ENCODE data around the gene PIK3R3. TPM values are rescaled to one million over a fixed set of nuclear protein-coding genes. Genes with fewer than 3 reads are reported as not detected.

Gene PIK3R3
- total RNA-seq, 2 donors from 2014 or later: 18.4 to 19.0 TPM

GRCh38 chr1:46053734-46054133 is 78.7 kb downstream of the PIK3R3 start:
- Mint-ChIP-seq H3K27ac (no peak overlapping the region), H3K4me3 (no peak overlapping the region), H3K27me3 (ENCODE audit: insufficient read depth) (no peaks in the 10 kb centered on the region), H3K36me3 (ENCODE audit: low read depth) (peaks cover 41% of the 10 kb centered on the region), H3K4me1 (peaks cover 4% of the 10 kb centered on the region), H3K9me3 (peaks cover 9% of the 10 kb centered on the region)
- WGBS, 2 experiments (ENCODE audit: insufficient coverage in 1 of 2, insufficient read length in 1 of 2): 44 to 94% methylated on average over 1 to 2 of the region's 2 CpGs
- Histone ChIP-seq H3K27ac (ENCODE audit: low read depth, low read length) (no peak overlapping the region), H3K9me3 (ENCODE audit: control insufficient read depth, low read length) (peaks cover 9% of the 10 kb centered on the region), H3K4me3 (ENCODE audit: low read length) (no peak overlapping the region), H3K4me1 (ENCODE audit: control insufficient read depth, insufficient read depth, low read length) (no peaks in the 10 kb centered on the region), H3K9ac (ENCODE audit: extremely low read depth, low read length, poor library complexity, severe bottlenecking) (no peak overlapping the region), H3K27me3 (ENCODE audit: control insufficient read depth, insufficient read depth, low read length, poor library complexity, severe bottlenecking) (no peaks in the 10 kb centered on the region), H3K36me3 (ENCODE audit: control insufficient read depth, insufficient read depth, low read length) (peaks cover 21% of the 10 kb centered on the region)
- no peak for DNase-seq
- TF ChIP-seq CTCF (conservative IDR thresholded peaks at IDR 0.05): no peak

GRCh38 chr1:46044116-46044515 is 88.3 kb downstream of the PIK3R3 start:
- peaks cover 6% of the 10 kb centered on the region for H3K4me1 Mint-ChIP-seq

DNA sequence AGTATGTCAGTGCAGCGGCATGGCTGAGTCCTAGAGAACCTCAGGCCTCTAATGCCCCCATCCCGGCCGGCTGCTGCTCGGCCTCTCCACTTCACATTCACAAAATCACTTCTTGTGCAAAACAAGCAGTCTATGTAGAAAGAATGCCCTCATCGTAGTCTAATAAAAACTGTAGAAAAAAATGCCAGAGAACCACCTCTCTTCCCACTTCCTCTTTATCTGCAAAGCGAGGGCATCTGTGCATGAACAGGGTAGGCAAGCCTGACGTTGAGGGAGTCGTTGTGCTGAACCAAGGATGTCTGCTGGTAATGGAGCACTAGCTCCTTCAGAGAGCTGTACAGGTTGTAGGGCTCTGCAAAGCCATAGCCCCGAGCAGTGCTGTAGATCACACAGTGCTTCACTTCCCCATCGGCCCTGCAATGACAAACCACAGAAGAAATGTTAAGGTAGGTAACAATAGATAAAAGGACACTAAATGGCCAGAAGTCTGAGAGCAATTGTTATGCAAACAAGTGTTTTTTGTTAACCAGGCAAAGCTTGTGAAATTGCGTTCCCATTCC is 88.9 kb downstream of the PIK3R3 start:
- no peak overlapping the region for H3K4me3 Mint-ChIP-seq
- no peak overlapping the region for H3K27ac Mint-ChIP-seq

More at GRCh38 chr1:46044116-46044515, 88.3 kb downstream of the PIK3R3 start:
- no peak for TF ChIP-seq CTCF (conservative IDR thresholded peaks at IDR 0.05)
- DNase-seq: no peak
- Histone ChIP-seq H3K9ac (ENCODE audit: extremely low read depth, low read length, poor library complexity, severe bottlenecking) (no peak overlapping the region), H3K4me1 (ENCODE audit: control insufficient read depth, insufficient read depth, low read length) (no peaks in the 10 kb centered on the region), H3K4me3 (ENCODE audit: low read length) (no peak overlapping the region), H3K9me3 (ENCODE audit: control insufficient read depth, low read length) (no peaks in the 10 kb centered on the region), H3K27me3 (ENCODE audit: control insufficient read depth, insufficient read depth, low read length, poor library complexity, severe bottlenecking) (peaks cover 20% of the 10 kb centered on the region), H3K27ac (ENCODE audit: low read depth, low read length) (no peak overlapping the region), H3K36me3 (ENCODE audit: control insufficient read depth, insufficient read depth, low read length) (peaks cover 33% of the 10 kb centered on the region)
- 83 to 96% methylated on average over 3 to 5 of the region's 5 CpGs for WGBS, 2 experiments (ENCODE audit: insufficient coverage in 1 of 2, insufficient read length in 1 of 2)
- Mint-ChIP-seq H3K4me3 (no peak overlapping the region), H3K9me3 (no peaks in the 10 kb centered on the region), H3K36me3 (ENCODE audit: low read depth) (peaks cover 31% of the 10 kb centered on the region), H3K27me3 (ENCODE audit: insufficient read depth) (peaks cover 5% of the 10 kb centered on the region), H3K27ac (no peak overlapping the region)

More for the DNA sequence above, 88.9 kb downstream of the PIK3R3 start:
- Mint-ChIP-seq H3K4me1 (peaks cover 6% of the 10 kb centered on the region), H3K36me3 (ENCODE audit: low read depth) (peaks cover 31% of the 10 kb centered on the region), H3K27me3 (ENCODE audit: insufficient read depth) (peaks cover 5% of the 10 kb centered on the region), H3K9me3 (no peaks in the 10 kb centered on the region)
- no peak overlapping the region for H3K4me3 ChIP-seq (ENCODE audit: low read length)
- no peak overlapping the region for H3K27ac ChIP-seq (ENCODE audit: low read depth, low read length)
- DNase-seq: peak; percentile 71
- peaks cover 33% of the 10 kb centered on the region for H3K36me3 ChIP-seq (ENCODE audit: control insufficient read depth, insufficient read depth, low read length)
- peaks cover 20% of the 10 kb centered on the region for H3K27me3 ChIP-seq (ENCODE audit: control insufficient read depth, insufficient read depth, low read length, poor library complexity, severe bottlenecking)
- no peak overlapping the region for H3K9ac ChIP-seq (ENCODE audit: extremely low read depth, low read length, poor library complexity, severe bottlenecking)
- 74 to 75% methylated on average over 5 to 11 of the region's 11 CpGs for WGBS, 2 experiments (ENCODE audit: insufficient coverage in 1 of 2, insufficient read length in 1 of 2)
- H3K4me1 ChIP-seq (ENCODE audit: control insufficient read depth, insufficient read depth, low read length): no peaks in the 10 kb centered on the region
- TF ChIP-seq CTCF (conservative IDR thresholded peaks at IDR 0.05): no peak
- no peaks in the 10 kb centered on the region for H3K9me3 ChIP-seq (ENCODE audit: control insufficient read depth, low read length)
